OCI-LY1 (cell line): ENCODE results near the gene ACMSD.

Experiments used
- H2AFZ ChIP-seq: fragments of 200-600 bp; sonication (generic), shearing (Covaris generic); 2 replicates; pipeline ENCODE4 v1.6.0; 2014; ENCODE audit warnings: antibody characterized with exemption, mild to moderate bottlenecking, low read length
- H3F3A ChIP-seq: fragments of 200-600 bp; sonication (generic), shearing (Covaris generic); 2 replicates; pipeline ENCODE4 v1.6.0; 2014; ENCODE audit warnings: mild to moderate bottlenecking, antibody characterized with exemption, low read length, moderate library complexity; ENCODE audit not compliant: insufficient read depth
- H3K27ac ChIP-seq: fragments of 200-600 bp; sonication (generic); 2 replicates; pipeline ENCODE4 v1.5.1; 2014; ENCODE audit warnings: low read length, mixed run types, mild to moderate bottlenecking, low read depth; ENCODE audit not compliant: poor library complexity, severe bottlenecking
- H3K27me3 ChIP-seq: fragments of 200-600 bp; sonication (generic); 2 replicates; pipeline ENCODE4 v1.6.0; 2014; ENCODE audit warnings: antibody characterized with exemption, mild to moderate bottlenecking, low read length, moderate library complexity; ENCODE audit not compliant: insufficient read depth
- H3K36me3 ChIP-seq: fragments of 200-600 bp; sonication (generic); 2 replicates; pipeline ENCODE4 v1.6.1; 2014; ENCODE audit warnings: mild to moderate bottlenecking, antibody characterized with exemption, low read length, moderate library complexity, mixed read lengths; ENCODE audit not compliant: insufficient read depth
- H3K4me1 ChIP-seq: fragments of 200-600 bp; sonication (generic); 2 replicates; pipeline ENCODE4 v1.5.1; 2014; ENCODE audit warnings: mild to moderate bottlenecking, low read length, moderate library complexity; ENCODE audit not compliant: insufficient read depth, severe bottlenecking
- H3K4me2 ChIP-seq: fragments of 200-600 bp; sonication (generic), shearing (Covaris generic); 2 replicates; pipeline ENCODE4 v1.6.1; 2014; ENCODE audit warnings: low read length
- H3K4me3 ChIP-seq: fragments of 200-600 bp; sonication (generic); 2 replicates; pipeline ENCODE4 v1.5.1; 2014; ENCODE audit warnings: low read length, low read depth, mild to moderate bottlenecking, mixed read lengths; ENCODE audit not compliant: poor library complexity, severe bottlenecking
- H3K79me2 ChIP-seq: fragments of 200-600 bp; shearing (Covaris generic); 2 replicates; pipeline ENCODE4 v1.6.1; 2016; ENCODE audit warnings: mixed run types, low read length, mixed read lengths; ENCODE audit not compliant: insufficient read depth
- H3K9ac ChIP-seq: fragments of 200-600 bp; sonication (generic), shearing (Covaris generic); 2 replicates; pipeline ENCODE4 v1.6.1; 2014; ENCODE audit warnings: mild to moderate bottlenecking, low read length, mixed read lengths
- H3K9me2 ChIP-seq: fragments of 200-600 bp; sonication (generic), shearing (Covaris generic); 2 replicates; pipeline ENCODE4 v1.6.1; 2014; ENCODE audit warnings: low read depth, mild to moderate bottlenecking, low read length, mixed read lengths
- H3K9me3 ChIP-seq: fragments of 200-600 bp; shearing (Covaris generic); 2 replicates; pipeline ENCODE4 v1.6.1; 2014; ENCODE audit warnings: low read length, mixed read lengths
- H4K20me1 ChIP-seq: fragments of 200-600 bp; sonication (generic), shearing (Covaris generic); 2 replicates; pipeline ENCODE4 v1.6.0; 2016; ENCODE audit warnings: mild to moderate bottlenecking, low read length; ENCODE audit not compliant: insufficient read depth
- EZH2 ChIP-seq: fragments of 200-600 bp; sonication (generic), shearing (Covaris generic); IDR thresholded peaks from 2 replicates; pipeline ENCODE4 v1.8.0; 2017; ENCODE audit warnings: borderline replicate concordance, mixed run types, mild to moderate bottlenecking, antibody characterized with exemption, low read length, moderate library complexity, mixed read lengths
- TF ChIP-seq, protein P1 (sequence below): fragments of 200-600 bp; sonication (generic), shearing (Covaris generic); IDR thresholded peaks from 2 replicates; pipeline ENCODE4 v1.5.1; 2017; ENCODE audit warnings: mild to moderate bottlenecking, antibody characterized with exemption, low read length, moderate library complexity, mixed read lengths

ACMSD gene

DNA sequence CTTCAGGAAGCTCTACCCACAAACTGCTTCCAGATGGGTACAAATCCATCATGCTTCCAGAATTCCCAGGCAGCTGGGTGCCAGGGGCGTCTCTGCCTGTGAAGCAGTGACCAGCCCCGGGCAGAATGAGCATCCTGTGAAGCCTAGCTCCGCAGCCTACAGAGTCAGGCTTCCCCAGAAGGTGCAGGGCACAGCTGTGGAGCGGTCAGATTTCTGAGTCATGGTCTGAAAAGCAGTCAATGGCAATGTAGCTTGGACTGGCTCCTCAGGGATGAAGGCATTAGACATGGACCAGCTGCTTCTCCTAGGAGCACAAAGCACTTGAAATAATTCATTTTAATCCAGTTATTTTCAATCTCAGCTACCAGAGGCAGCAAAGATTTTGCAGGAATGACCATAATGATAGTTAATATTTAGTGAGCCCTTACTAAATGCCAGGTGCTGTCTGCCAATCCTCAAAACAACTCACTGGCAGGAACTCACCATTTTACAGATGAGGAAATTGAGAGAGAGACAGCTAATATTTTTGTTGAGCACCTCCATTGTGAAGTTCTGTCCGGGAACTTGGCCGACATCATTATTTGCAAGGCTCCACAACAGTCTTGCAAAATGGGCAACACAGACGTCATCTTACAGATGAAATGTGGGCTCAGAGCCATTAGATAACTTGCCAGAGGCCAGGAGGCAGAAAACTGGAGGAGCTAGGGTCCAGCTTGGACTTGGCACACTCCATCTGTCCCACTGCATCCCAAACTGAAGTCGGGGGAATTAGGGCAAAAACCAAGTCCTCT lies 31.7 kb downstream of the ACMSD start:
- Histone ChIP-seq H3F3A (no peaks in the 10 kb centered on the region), H3K27ac (no peak overlapping the region), H4K20me1 (no peaks in the 10 kb centered on the region), H3K9me3 (no peaks in the 10 kb centered on the region), H3K4me3 (no peak overlapping the region), H2AFZ (no peak overlapping the region), H3K9ac (no peak overlapping the region), H3K27me3 (no peaks in the 10 kb centered on the region), H3K4me1 (no peaks in the 10 kb centered on the region), H3K36me3 (no peaks in the 10 kb centered on the region), H3K4me2 (no peak overlapping the region), H3K79me2 (no peaks in the 10 kb centered on the region), H3K9me2 (no peaks in the 10 kb centered on the region)
- TF ChIP-seq, protein P1, sequence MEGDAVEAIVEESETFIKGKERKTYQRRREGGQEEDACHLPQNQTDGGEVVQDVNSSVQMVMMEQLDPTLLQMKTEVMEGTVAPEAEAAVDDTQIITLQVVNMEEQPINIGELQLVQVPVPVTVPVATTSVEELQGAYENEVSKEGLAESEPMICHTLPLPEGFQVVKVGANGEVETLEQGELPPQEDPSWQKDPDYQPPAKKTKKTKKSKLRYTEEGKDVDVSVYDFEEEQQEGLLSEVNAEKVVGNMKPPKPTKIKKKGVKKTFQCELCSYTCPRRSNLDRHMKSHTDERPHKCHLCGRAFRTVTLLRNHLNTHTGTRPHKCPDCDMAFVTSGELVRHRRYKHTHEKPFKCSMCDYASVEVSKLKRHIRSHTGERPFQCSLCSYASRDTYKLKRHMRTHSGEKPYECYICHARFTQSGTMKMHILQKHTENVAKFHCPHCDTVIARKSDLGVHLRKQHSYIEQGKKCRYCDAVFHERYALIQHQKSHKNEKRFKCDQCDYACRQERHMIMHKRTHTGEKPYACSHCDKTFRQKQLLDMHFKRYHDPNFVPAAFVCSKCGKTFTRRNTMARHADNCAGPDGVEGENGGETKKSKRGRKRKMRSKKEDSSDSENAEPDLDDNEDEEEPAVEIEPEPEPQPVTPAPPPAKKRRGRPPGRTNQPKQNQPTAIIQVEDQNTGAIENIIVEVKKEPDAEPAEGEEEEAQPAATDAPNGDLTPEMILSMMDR: no peak
- TF ChIP-seq EZH2: no peak

DNA sequence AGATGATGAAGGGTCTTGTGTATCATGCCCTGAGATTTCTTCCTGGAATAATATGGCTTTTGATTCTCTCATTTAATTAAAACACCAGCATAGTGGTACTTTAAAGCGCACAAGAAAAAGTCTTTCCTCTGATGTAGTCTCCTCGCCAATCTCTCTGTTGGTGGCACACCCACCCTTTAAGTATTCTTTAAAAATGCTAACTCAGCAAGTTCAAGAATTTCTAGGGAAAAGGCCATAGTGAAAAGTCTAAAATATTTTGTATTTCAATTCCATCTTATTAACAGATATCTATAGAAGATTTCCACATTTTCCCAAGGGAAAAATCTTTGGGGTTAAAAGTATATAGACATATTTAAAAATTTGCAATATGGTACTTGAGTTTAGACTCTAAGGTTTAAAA lies 34.7 kb downstream of the ACMSD start:
- TF ChIP-seq EZH2: no peak
- TF ChIP-seq, protein P1: no peak
- Histone ChIP-seq H4K20me1 (no peaks in the 10 kb centered on the region), H3K9ac (no peak overlapping the region), H3K79me2 (no peaks in the 10 kb centered on the region), H3K9me3 (no peaks in the 10 kb centered on the region), H3K4me1 (no peaks in the 10 kb centered on the region), H3K9me2 (no peaks in the 10 kb centered on the region), H3F3A (no peaks in the 10 kb centered on the region), H3K27ac (no peak overlapping the region), H2AFZ (no peak overlapping the region), H3K36me3 (no peaks in the 10 kb centered on the region), H3K4me3 (no peak overlapping the region), H3K4me2 (no peak overlapping the region), H3K27me3 (no peaks in the 10 kb centered on the region)

DNA sequence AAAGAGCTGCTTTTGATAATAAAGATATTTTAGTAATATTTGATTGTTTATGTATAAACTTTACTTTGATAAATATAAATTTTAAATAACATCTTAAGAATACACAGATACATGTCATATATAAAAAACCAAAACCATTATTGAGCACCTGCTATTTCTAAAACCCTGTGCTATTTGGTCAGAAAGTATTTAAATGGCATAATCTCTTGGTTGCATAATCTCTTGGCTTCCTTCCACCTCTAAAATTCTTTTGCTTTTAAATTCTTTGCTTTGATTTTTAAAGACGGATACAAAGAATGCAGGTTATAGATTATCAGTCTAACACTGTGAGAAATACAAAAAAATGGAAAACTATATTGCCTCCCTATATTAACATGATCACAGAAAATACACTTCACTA lies 36.9 kb downstream of the ACMSD start:
- no peak overlapping the region for H3K4me2 ChIP-seq
- no peaks in the 10 kb centered on the region for H3K79me2 ChIP-seq
- H2AFZ ChIP-seq: no peak overlapping the region
- no peaks in the 10 kb centered on the region for H4K20me1 ChIP-seq
- H3K27me3 ChIP-seq: no peaks in the 10 kb centered on the region
- no peak overlapping the region for H3K27ac ChIP-seq
- no peaks in the 10 kb centered on the region for H3K9me3 ChIP-seq
- TF ChIP-seq, protein P1: no peak
- TF ChIP-seq EZH2: no peak
- H3F3A ChIP-seq: no peaks in the 10 kb centered on the region
- H3K9ac ChIP-seq: no peak overlapping the region
- H3K4me1 ChIP-seq: no peaks in the 10 kb centered on the region
- H3K4me3 ChIP-seq: no peak overlapping the region
- H3K9me2 ChIP-seq: no peaks in the 10 kb centered on the region
- no peaks in the 10 kb centered on the region for H3K36me3 ChIP-seq
